ENCODE results near the gene PLAGL2.
"Not testable (repeated sequence)": the region's sequence is repeated elsewhere in the genome, so short reads cannot be mapped to it uniquely, and the experiment has no call there.

Gene PLAGL2, protein sequence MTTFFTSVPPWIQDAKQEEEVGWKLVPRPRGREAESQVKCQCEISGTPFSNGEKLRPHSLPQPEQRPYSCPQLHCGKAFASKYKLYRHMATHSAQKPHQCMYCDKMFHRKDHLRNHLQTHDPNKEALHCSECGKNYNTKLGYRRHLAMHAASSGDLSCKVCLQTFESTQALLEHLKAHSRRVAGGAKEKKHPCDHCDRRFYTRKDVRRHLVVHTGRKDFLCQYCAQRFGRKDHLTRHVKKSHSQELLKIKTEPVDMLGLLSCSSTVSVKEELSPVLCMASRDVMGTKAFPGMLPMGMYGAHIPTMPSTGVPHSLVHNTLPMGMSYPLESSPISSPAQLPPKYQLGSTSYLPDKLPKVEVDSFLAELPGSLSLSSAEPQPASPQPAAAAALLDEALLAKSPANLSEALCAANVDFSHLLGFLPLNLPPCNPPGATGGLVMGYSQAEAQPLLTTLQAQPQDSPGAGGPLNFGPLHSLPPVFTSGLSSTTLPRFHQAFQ

DNA sequence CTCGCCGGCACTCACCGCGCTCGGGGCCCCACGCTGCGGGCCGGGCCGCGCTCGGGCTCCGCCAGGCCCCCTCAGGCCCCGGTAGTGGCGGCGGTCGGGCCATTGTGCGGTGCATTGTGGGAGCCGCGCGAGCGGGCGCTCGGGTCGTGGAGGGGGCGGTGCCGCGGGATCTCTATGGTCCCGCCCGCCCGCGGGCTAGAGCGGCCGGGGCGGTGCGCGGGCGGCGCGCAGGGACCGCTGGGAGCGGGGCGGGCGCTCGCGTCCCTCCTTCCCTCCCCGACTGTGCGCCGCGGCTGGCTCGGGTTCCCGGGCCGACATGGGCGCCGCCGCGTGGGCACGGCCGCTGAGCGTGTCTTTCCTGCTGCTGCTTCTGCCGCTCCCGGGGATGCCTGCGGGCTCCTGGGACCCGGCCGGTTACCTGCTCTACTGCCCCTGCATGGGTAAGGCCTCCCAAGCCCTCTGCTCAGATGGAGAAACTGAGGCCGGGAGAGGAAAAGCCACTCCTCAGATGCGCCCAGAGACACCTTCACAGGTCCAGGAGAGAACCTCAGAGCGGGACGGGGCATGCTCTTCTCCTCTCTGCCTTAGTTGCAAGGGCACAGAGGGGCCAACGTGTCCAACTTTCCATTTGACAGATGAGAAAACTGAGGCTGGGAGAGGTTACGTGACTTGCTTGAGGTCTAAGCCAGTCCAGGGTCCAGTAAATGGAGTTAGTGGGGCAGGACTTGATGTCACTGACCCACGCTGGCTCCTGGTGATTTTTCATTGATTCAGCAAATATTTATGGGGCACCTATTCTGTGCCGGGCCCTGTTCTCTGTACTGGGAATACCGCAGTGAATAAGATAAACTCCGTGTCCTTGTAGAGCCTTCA is at the start of gene PLAGL2, which contains the start of gene POFUT1:
Gene PLAGL2, minus strand, starts transcription at position 118 of the 873 bp plus-strand sequence. CDS start 5,565 bp downstream, outside the sequence.
Gene POFUT1, plus strand, starts transcription at position 255 of the 873 bp plus-strand sequence. Its CDS starts 62 bp downstream, at position 317.
- in situ Hi-C loops (cut with MboI; ENCODE audit: low sequenced_read_pairs) = no loop called here

DNA sequence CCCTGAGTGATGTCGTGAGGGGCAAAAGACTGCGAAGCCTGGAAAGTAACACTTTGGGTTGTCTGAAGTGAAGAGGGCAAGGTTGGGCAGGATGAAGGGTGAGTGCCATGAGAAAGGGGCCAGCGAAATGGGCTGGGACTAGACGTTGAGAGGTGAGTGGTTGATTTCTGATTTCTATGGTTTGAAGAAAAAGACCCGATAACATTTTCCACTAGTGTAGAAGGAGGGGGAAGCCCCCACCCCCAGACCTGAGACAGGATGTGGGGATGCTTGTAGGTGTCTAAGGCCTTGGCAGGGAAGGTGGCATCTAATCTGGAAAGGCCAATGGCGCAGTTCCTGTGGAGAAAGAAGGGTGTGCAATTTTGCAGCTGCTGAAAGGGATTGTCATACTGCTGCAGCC is 44.6 kb upstream of the PLAGL2 start:
- in situ Hi-C loops (cut with MboI; ENCODE audit: low sequenced_read_pairs) = no loop called here

DNA sequence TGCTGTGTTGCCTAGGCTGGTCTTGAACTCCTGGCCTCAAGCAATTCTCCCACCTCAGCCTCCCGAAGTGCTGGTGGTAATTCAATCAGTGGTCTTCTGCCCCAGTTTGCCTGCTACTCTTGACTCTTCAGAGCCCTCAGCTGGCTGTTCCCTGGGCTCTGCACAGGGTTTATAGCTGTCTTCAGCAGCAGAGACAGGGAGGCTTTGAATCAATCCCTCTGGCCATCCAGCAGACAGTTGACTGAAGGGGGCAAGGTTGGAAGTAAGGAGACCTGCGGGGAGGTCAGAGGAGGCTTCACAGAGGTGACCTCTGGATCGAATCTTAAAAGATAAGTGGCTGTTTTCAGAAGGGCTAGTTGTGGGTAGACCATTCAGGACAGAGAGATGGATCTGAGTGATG is 43.9 kb upstream of the PLAGL2 start:
- in situ Hi-C loops (cut with MboI; ENCODE audit: low sequenced_read_pairs) = no loop called here

DNA sequence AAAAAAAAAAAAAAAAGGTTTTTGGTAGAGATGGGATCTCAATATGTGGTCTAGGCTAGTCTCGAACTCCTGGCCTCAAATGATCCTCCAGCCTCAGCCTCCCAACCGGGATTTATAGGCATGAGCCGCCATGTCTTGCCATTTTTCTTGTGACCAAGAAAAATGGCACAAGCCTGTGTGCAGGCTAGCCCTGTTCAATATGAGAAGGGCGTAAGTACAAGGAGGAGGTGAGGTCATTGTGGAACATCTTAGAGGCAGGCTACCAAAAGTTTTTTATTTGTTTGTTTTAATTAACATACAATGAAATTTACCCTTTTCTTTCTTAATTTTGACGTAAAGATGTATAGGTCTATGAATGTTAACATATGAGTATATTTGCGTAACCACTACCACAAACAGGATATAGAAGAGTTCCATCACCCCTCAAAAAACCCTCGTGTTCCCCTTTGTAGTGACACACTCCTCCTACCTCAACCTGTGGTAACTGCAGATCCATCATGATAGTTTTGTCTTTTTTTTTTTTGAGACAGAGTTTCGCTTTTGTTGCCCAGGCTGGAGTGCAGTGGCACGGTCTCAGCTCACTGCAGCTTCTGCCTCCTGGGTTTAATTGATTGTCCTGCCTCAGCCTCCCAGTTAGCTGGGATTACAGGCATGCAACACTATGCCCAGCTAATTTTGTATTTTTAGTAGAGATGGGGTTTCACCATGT is 41.6 kb upstream of the PLAGL2 start:
- in situ Hi-C loops (cut with MboI; ENCODE audit: low sequenced_read_pairs) = no loop called here

DNA sequence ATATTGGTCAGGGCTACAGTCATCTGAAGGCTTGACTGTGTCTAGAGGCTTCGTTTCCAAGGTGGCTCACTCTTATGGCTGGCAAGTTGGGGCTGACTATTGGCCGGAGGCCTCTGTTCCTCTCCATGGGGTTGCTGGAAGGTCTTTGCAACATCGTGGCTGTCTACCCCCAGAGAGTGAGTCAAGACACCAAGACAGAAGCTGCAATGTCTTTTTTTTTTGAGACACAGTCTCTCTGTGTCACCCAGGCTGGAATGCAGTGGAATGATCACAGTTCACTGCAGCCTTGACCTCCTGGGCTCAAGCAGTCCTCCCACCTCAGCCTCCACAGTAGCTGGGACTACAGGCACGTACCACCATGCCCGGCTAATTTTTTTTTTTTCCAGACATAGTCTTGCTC is 40.5 kb upstream of the PLAGL2 start:
- in situ Hi-C loops (cut with MboI; ENCODE audit: low sequenced_read_pairs) = no loop called here

DNA sequence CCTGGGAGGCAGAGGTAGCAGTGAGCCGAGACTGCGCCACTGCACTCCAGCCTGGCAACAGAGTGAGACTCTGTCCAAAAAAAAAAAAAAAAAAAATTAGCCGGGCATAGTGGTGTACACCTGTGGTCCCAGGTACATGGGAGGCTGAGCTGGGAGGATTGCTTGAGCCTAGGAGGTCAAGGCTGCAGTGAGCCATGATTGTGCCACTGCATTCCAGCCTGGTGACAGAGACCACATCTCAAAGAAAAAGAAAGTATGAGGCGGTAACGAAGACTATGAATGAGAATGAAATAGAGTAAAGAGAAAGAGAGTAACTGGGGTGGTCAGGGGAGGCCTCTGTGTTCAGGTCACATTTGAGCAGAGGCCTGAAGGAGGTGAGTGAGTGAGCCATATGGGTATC is 38.7 kb upstream of the PLAGL2 start:
- in situ Hi-C loops (cut with MboI; ENCODE audit: low sequenced_read_pairs) = not testable (repeated sequence)

DNA sequence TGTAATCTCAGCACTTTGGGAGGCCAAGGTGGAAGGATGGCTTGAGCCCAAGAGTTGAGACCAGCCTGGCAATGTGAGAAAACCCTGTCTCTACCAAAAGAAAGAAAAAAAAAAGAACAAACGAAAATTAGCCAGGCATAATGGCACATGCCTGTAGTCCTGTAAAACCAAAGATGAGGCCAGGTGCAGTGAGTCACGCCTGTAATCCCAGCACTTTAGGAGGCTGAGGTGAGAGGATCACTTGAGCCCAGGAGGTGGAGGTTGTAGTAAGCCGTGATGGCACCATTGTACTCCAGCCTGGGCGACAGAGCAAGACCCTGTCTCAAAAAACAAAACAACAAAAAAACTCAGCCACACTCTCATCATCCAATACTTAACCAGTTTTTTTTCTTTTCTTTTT is 37.4 kb upstream of the PLAGL2 start:
- in situ Hi-C loops (cut with MboI; ENCODE audit: low sequenced_read_pairs) = no loop called here

DNA sequence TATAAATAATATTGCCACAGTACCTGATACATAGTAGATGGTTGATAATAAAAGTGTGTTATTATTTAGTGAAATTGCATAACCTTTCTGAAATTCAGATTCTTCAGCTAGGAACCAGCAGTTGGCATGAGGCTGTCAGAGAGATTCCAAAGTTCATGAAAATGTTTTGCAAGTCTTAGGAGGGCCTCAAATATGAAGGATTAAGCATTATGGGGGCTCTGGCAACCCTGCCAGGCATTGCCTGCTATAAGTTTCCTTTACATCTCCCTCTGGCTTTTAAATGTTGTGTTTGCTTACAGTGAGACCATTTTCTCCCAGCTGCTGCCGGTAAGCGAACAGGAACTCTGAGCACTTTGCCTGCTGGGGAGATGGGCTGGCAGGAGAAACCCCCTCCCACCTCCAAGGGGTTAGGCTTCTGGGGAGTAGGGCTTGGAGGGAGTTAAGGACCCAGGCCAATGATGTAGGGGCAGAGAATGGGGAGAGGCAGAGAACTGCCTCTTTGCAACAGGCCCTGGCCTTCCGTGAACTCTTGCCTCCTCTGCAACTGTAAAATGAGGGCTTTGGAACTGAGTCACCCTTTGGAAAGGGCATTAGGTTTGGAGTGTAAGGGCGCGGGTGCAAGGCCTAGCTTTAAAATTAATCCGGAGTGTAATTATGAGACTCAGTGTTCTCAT is 36.7 kb upstream of the PLAGL2 start:
- in situ Hi-C loops (cut with MboI; ENCODE audit: low sequenced_read_pairs) = no loop called here

DNA sequence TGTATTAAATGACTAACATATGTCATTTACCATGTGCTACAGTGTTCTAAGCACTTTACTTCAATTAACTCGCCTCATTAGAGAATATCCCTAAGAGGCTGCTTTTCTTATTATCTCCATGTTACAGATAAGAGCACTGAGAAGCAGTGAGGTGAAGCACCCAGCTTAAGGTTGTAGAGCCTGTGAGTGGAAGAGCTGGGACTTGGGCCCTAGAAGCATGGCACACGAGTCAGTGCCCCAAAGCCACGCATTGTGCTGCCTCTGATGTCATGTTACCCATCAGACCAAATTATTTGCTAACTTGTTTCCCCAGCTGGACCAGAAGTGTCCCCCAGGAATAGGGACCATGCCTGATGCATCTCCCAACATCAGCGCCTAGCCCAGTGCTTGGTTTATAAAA is 34.3 kb upstream of the PLAGL2 start:
- in situ Hi-C loops (cut with MboI; ENCODE audit: low sequenced_read_pairs) = no loop called here

DNA sequence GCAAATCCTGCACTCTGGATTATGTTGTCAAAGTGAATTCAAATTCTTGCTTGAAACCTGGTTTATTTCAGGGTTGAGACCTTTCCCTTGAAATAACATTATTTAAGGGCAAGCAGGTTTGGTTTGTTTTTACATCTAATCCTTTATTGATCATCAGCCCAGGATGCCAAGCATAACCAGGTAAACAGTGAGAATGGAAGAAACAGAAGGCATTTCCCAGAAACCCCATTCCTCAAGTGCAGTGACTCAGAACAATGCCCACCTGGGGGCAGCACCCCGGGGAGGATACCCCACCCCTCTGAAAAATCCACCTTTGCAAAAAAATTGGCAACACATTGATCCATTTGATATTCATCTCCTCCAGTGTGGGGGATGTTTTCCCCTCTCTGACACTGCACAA is 32.7 kb upstream of the PLAGL2 start:
- in situ Hi-C loops (cut with MboI; ENCODE audit: low sequenced_read_pairs) = no loop called here

DNA sequence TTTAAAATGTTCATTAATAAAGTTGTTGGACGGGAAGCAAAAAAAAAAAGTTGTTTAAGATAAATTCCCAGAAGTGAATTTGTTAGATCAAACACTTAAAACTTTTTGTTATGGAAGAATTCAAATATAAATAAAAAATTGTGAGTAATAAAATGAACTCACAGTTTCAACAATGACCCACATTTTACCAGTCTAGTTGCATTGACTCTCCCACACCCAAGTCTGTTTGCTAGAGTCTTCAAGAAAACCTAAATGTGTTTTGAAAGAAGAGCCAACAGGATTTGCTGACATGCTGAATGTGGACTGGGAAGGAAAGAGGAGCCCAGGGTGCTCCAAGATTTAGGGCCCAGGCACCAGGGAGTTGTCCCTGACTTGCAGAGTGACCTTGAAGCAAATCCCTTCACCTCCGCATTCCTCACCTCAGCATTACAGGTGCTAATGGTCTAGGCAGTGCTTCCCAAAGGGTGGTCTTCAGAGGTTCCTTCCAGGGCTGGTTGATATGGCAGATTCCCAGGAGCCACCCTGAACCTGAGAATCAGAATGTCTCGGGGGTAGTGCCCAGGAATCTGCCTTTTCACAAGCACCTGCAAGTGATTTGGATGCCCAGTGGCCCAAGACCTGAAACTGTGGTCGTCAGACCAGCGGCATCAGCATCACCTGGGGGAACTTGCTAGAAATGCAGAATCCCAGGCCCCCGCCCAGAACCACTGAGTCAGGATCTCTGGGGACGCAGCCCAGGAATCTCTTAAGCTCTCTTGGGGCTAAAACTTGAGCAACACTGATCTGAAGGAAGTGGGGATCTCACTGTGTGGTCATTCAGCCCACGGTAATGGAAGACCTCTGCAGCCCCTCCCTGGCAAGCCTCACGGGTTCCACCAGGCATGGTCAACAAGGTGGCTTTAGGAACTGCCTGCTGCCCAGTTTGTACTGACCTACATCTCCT is 31.2 kb upstream of the PLAGL2 start:
- in situ Hi-C loops (cut with MboI; ENCODE audit: low sequenced_read_pairs) = no loop called here

DNA sequence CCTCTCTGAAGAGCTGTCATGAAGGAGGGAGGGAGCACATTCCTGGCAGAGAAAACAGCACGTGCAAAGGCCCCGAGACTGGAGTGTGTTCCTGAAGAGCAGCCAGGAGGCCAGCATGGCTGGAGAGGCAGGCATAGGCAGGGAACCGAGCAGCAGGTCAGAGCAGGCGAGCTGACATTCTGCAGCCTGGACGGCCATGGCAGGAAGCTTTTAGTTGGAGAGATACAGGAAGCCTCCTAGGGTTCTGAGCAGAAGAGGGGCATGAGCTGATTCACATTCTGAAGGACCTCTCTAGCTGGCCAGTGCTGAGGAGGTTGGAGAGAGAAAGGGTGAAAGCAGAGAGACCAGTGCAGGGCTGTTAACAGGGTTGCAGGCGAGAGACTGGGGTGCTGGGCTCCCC is 29.9 kb upstream of the PLAGL2 start:
- in situ Hi-C loops (cut with MboI; ENCODE audit: low sequenced_read_pairs) = no loop called here

DNA sequence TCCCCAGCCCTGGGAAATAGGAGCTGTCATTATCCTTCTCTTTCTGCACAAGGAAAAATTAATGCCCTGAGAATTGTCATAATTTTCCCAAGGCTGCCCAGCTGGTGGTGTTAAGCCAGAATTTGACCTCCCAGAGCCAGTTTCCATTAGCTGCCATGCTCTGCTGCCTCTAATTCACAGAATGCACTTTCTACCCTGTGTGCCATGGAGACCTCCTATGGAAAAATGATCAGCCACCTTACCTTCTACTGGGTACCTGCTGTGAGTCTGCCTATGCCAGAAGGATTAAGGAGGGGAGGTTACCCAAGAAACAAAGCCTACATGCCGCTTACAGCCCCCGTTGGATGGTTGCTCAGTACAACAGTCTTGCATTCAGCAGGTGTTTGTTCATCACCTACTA is 29.3 kb upstream of the PLAGL2 start:
- in situ Hi-C loops (cut with MboI; ENCODE audit: low sequenced_read_pairs) = no loop called here

DNA sequence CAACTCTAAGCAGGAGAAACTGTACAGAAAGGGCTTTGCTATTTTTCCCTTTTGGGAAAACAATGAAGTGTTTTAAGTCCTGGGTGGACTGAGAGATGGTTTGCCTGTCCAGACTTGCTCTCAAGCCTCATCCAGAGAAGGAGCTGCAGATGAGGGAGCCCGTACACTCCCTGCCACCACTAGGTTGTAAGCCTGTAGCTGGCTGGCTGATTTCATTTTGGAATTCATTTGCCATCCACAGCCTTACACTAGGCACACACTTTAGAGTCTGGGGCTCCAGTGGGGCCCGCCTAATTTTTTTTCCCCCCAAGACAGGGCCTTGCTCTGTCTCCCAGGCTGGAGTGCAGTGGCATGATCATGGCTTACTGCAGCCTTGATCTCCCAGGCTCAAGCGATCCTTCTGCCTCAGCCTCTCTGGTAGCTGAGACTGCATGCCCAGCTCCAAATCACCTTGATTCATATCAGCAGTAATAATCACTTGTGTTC is 28.5 kb upstream of the PLAGL2 start:
- in situ Hi-C loops (cut with MboI; ENCODE audit: low sequenced_read_pairs) = no loop called here

DNA sequence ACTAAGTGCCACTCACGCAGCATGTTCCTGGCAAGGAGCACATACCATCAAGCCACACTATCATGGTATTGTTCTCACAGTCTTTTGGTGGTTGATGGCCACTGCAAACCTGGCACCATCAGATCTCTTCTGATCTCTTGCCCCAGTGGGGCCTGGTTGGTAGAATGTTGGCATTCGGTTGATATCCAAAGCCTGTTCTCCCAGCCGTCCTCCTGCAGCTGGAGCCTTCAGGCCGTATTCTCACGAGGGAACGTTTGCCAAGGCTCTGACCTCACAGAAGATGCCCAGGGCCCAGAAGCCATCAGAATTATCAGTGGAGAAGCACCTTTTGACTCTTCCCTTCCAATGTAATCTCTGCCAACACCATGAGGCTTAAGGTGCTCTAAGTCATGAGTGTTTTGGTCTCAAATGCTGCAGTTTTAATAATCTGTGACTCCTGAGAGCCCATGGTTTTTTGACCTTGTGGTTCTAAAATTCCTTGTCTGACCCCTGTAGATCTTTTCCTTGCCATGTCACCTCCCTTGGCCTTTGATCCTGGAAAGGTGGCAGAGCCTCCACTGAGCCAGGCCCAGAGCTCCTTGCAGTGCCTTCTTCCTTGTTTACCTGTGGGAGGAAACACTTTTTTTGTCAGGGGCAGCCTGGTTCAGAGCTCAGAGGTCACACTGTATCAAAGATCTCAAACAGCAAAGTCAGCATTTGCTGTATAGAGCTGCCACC is 27.9 kb upstream of the PLAGL2 start:
- in situ Hi-C loops (cut with MboI; ENCODE audit: low sequenced_read_pairs) = no loop called here

DNA sequence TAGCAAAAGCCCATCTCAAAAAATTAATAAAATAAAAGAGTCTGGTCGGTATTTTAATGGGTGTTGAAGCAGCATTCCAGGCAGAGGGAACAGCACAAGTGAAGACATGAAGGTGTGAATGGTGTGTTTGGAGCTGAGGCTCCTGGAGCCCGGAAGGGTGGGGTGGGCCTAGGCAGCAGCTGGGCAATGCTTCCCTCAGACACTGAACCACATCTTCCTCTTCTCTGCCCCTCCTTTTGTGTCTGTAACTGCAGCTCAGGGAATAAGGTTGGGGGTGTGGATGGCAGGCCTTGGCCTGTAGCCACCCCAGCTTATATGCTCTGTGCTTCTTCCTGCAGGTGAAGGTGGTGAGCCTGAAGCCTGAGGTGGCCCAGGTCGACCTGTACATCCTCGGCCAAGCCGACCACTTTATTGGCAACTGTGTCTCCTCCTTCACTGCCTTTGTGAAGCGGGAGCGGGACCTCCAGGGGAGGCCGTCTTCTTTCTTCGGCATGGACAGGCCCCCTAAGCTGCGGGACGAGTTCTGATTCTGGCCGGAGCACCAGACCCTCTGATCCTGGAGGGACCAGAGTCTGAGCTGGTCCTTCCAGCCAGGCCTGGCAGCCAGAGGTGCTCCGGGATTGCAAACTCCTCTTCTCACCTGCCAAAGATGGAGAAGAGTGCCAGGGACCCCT is 26.7 kb upstream of the PLAGL2 start:
- in situ Hi-C loops (cut with MboI; ENCODE audit: low sequenced_read_pairs) = no loop called here

DNA sequence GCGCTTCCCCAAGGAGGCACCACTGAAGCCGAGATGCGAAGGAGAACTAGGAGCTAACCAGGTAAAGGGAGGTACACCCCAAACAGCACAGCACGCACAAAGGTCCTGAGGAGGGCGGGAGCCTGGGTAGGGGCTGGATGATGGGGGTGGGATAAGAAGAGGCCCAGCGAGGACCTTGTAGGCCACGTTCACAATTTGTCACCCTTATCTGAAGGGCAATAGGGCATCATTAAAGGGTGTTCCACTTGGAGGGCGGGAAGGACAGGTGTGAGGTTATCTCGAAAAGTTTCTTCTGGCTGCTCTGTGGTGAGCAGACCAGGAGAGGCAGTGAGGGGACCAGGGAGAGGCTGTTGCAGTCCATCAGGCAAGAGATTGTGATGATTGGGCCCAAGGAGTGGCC is 25.7 kb upstream of the PLAGL2 start:
- in situ Hi-C loops (cut with MboI; ENCODE audit: low sequenced_read_pairs) = no loop called here

DNA sequence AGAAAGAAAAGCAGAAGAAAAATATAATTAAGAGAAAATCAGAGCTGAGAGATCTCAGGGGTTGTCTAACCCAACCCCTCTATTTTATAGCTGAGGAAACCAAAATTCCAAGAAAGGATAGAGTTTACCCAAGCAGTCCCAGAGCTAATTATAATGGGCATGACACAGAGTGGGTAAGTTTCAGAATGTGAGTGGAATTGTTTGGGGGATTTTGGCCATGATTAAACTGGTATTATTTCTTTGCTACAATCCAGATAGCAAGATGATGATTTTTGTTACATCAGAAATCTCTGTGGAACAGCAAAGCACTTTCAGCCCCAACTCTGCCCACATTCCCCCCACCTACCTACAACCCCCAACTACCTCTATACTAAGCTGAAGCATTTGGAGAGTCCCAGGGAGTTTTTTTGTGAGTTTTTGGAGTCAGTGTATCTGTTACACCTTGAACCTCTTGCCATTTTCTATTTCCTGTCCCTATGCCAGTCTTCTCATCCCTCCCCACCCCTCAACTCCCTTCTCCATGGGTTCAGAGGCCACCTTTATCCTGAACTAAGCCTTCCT is 24.9 kb upstream of the PLAGL2 start:
- in situ Hi-C loops (cut with MboI; ENCODE audit: low sequenced_read_pairs) = no loop called here

All from HL-60/S4 treated with phorbol 12-myristate 13-acetate at 8.2 ng/mL for 4 days and 3 days (cell line).